Mesendoderm (in vitro differentiated cells): ENCODE data around the gene PTPRM.

Experiments used
- DNase-seq: peaks from one replicate; pipeline ENCODE4 v3.0.0; 2013
- H2AK5ac ChIP-seq: 2 replicates; pipeline ENCODE4 v1.6.1; 2013; ENCODE audit warnings: low read length, inconsistent platforms
- H2BK120ac ChIP-seq: 2 replicates; pipeline ENCODE4 v1.6.1; 2013; ENCODE audit warnings: low read depth, mild to moderate bottlenecking, low read length, moderate library complexity, mixed read lengths
- H2BK15ac ChIP-seq: replicated peaks from 2 replicates; pipeline ENCODE4 v1.6.1; 2013; ENCODE audit warnings: low read depth, mild to moderate bottlenecking, moderate library complexity
- H2BK5ac ChIP-seq: 2 replicates; pipeline ENCODE4 v1.6.1; 2013; ENCODE audit warnings: low read length, inconsistent platforms
- H3K18ac ChIP-seq: 2 replicates; pipeline ENCODE4 v1.6.1; 2013; ENCODE audit warnings: mild to moderate bottlenecking, low read length, mixed read lengths
- H3K23ac ChIP-seq: one replicate; pipeline ENCODE4 v1.6.1; 2013; ENCODE audit warnings: low read length
- H3K27ac ChIP-seq: 2 replicates; pipeline ENCODE4 v1.5.1; 2013; ENCODE audit warnings: low read depth, mild to moderate bottlenecking, inconsistent platforms, low read length, moderate library complexity
- H3K27me3 ChIP-seq: 2 replicates; pipeline ENCODE4 v1.6.1; 2013; ENCODE audit warnings: low read length, control low read depth, mild to moderate bottlenecking, inconsistent platforms; ENCODE audit not compliant: insufficient read depth, poor library complexity
- H3K36me3 ChIP-seq: 2 replicates; pipeline ENCODE4 v1.6.1; 2013; ENCODE audit warnings: low read length, inconsistent platforms; ENCODE audit not compliant: control insufficient read depth, insufficient read depth
- H3K4ac ChIP-seq: one replicate; pipeline ENCODE4 v1.6.1; 2013; ENCODE audit warnings: low read depth, mild to moderate bottlenecking, low read length, moderate library complexity
- H3K4me1 ChIP-seq: 2 replicates; pipeline ENCODE4 v1.6.1; 2013; ENCODE audit warnings: low read depth, low read length, inconsistent platforms; ENCODE audit not compliant: control insufficient read depth
- H3K4me2 ChIP-seq: 2 replicates; pipeline ENCODE4 v1.6.1; 2013; ENCODE audit warnings: low read length
- H3K4me3 ChIP-seq: 2 replicates; pipeline ENCODE4 v1.5.1; 2013; ENCODE audit warnings: mild to moderate bottlenecking, low read length
- H3K56ac ChIP-seq: one replicate; pipeline ENCODE4 v1.6.1; 2013; ENCODE audit warnings: low read length
- H3K79me1 ChIP-seq: 2 replicates; pipeline ENCODE4 v1.6.1; 2013; ENCODE audit warnings: low read length, inconsistent platforms
- H3K79me2 ChIP-seq: 2 replicates; pipeline ENCODE4 v1.6.1; 2013; ENCODE audit warnings: mild to moderate bottlenecking, low read length; ENCODE audit not compliant: control insufficient read depth, insufficient read depth
- H3K9ac ChIP-seq: 2 replicates; pipeline ENCODE4 v1.6.1; 2013; ENCODE audit warnings: low read length, inconsistent platforms
- H4K5ac ChIP-seq: one replicate; pipeline ENCODE4 v1.6.1; 2013; ENCODE audit warnings: low read length
- H4K8ac ChIP-seq: one replicate; pipeline ENCODE4 v1.6.1; 2013; ENCODE audit warnings: low read depth, mild to moderate bottlenecking, control low read depth, low read length, moderate library complexity
- WGBS: extraction: QIAGEN DNeasy Blood & Tissue Kit; methylation state at CpG from one replicate; pipeline ENCODE4 v1.1.7; 2013; ENCODE audit warnings: low lambda C conversion rate, missing lambda C conversion rate; ENCODE audit not compliant: insufficient coverage; ENCODE audit errors: extremely low coverage; 5-methylcytosine and 5-hydroxymethylcytosine counted together

Gene PTPRM

DNA sequence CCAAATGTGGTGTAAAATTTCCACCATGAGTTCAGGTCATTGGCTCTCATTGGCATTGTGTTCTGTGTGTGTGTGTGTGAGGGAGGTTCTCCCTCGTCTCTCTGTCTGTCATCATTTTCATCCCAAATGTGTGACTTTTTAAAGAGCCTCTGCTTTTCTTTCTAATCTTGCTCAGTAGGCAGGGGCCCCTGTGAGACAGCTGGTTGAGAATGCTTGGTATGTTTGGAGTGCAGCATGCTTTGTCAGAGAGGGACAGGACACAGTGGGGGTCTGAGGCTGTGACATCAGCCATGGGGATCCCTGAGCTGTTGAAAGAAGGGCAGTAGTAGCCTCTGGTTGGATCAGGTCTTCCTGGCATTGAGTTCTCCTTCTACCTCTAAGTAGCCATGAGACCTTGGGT, 10.6 kb downstream of the PTPRM start:
- Histone ChIP-seq H2AK5ac (no peak overlapping the region), H3K18ac (no peak overlapping the region), H3K27me3 (no peaks in the 10 kb centered on the region), H3K4me1 (peaks cover 12% of the 10 kb centered on the region), H4K5ac (no peak overlapping the region), H3K56ac (peak overlapping the region; percentile 38), H3K79me2 (peaks cover 11% of the 10 kb centered on the region), H3K23ac (no peak overlapping the region), H3K4ac (peak overlapping the region; percentile 59), H3K9ac (no peak overlapping the region), H2BK120ac (no peak overlapping the region), H4K8ac (no peak overlapping the region), H2BK5ac (no peak overlapping the region), H3K79me1 (peaks cover 20% of the 10 kb centered on the region), H3K27ac (peak overlapping the region; percentile 1), H3K4me2 (no peak overlapping the region), H3K4me3 (no peak overlapping the region), H2BK15ac (no peak overlapping the region), H3K36me3 (no peaks in the 10 kb centered on the region)
- DNase-seq: peak; percentile 99
- WGBS: no CpG with 5 or more reads among the region's 1 CpG

DNA sequence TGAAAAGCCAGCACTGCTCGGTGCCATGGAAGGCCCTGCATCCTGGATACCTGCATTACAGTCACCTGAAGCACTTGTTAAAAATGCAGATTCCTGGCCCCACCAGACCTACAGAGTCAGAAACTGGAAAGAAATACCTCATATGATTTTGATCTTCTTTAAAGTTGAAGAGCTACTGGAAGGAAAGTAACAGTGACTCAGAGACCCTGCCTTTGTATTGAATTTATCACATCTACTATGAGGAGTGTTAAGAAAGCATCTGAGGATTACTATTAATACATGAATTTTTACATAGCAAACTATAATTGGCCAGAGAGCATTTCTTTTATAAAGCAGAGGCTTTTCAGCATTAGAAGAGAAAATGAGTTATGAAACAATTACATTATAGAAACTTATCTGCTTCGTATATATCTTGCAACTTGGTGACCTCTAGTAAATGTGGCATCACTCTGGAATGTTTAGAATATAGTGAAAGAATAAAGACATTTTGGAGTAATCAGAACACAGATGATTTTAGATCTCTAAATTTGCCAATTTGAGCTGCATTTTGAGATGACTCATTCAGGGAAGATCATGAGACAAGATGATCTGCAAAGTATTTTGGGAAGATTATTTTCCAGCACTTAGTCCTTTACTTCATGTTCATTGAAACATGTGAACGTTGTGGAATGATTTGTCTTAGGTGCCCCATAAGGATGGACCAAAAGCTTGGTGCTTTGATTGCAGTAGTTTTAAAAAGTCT, 12.2 kb downstream of the PTPRM start:
- H4K5ac ChIP-seq: no peak overlapping the region
- H4K8ac ChIP-seq: no peak overlapping the region
- peaks cover 5% of the 10 kb centered on the region for H3K79me2 ChIP-seq
- no peak overlapping the region for H3K9ac ChIP-seq
- no peak overlapping the region for H3K23ac ChIP-seq
- H2AK5ac ChIP-seq: no peak overlapping the region
- H3K4me3 ChIP-seq: no peak overlapping the region
- no peak overlapping the region for H3K4ac ChIP-seq
- no peak overlapping the region for H2BK120ac ChIP-seq
- DNase-seq: no peak
- H3K4me2 ChIP-seq: no peak overlapping the region
- no peak overlapping the region for H2BK15ac ChIP-seq
- no peak overlapping the region for H2BK5ac ChIP-seq
- no CpG with 5 or more reads among the region's 3 CpGs for WGBS
- no peak overlapping the region for H3K56ac ChIP-seq
- H3K79me1 ChIP-seq: peaks cover 15% of the 10 kb centered on the region
- H3K18ac ChIP-seq: no peak overlapping the region
- no peak overlapping the region for H3K27ac ChIP-seq
- H3K4me1 ChIP-seq: peaks cover 12% of the 10 kb centered on the region
- no peaks in the 10 kb centered on the region for H3K36me3 ChIP-seq
- H3K27me3 ChIP-seq: no peaks in the 10 kb centered on the region

DNA sequence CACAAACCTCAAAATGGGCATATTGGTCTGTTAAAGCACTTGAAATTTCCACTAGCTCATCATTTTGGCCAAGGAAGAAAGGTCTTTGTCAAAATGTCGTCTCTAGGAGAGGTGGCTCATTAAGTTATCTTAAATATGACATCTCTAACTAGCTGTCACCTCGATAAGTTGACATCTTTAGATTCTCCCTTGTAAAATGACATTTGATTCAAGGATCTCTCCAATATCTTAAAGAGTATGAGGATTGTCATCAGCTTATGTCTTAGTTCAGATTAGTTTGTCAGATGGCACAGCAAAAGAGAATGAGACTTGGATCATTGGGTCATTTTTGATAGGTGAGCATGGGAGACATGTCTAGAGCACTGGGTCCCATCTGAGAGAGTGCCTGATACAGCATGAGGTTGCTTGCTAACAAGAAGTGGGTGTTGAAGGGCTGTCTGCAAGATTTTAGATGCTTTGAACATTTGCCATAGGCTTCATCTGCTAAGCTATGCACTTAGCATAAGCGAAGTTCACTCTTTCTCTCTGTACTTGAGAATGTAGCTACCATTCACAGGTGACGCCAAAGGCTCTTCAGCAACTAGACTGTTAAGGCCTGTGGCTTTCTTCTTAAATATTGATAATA, 12.9 kb downstream of the PTPRM start:
- Histone ChIP-seq H2AK5ac (no peak overlapping the region), H3K27ac (no peak overlapping the region), H3K27me3 (no peaks in the 10 kb centered on the region), H4K8ac (no peak overlapping the region), H3K9ac (no peak overlapping the region), H3K4me2 (no peak overlapping the region), H3K56ac (no peak overlapping the region), H3K4me1 (peaks cover 12% of the 10 kb centered on the region), H2BK5ac (no peak overlapping the region), H2BK120ac (no peak overlapping the region), H3K23ac (no peak overlapping the region), H3K79me2 (peaks cover 10% of the 10 kb centered on the region), H3K4ac (peak overlapping the region; percentile 6), H4K5ac (no peak overlapping the region), H3K36me3 (no peaks in the 10 kb centered on the region), H3K79me1 (peaks cover 20% of the 10 kb centered on the region), H3K18ac (no peak overlapping the region), H2BK15ac (no peak overlapping the region), H3K4me3 (no peak overlapping the region)
- DNase-seq: no peak
- no CpG with 5 or more reads among the region's 4 CpGs for WGBS

DNA sequence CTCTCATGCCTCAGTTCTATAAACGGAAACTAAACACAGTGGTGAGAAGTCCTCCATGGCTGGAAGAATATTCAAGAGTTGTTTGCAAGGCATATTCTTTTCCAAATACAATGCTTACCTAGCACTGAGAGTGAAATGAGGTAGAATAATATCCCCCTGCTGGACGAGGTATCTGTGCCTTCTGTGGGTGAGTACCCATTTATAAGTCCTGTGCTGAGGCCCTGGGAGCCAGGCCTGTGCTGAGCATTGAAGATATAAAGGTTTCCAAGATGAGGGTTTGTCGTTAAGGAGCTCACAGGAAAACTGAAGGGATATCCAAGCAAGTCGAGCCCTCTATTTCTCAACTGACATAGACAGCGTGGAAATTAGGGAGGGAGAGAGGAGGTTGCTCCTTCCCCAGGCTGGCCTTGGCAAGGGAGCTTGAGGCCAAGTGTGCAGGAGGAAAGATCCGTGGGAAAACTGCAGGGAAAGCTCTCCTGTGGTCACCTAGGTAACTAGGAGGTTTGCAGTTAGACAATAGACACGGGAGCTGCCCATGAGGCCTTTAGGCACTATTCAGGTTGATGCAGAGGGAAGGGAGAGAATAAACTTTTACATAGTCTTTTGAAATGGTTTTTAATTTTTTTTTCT, 17.6 kb downstream of the PTPRM start:
- no peak overlapping the region for H2BK15ac ChIP-seq
- peaks cover 9% of the 10 kb centered on the region for H3K79me2 ChIP-seq
- no peak overlapping the region for H3K4ac ChIP-seq
- DNase-seq: peak; percentile 74
- no peak overlapping the region for H3K9ac ChIP-seq
- H2AK5ac ChIP-seq: no peak overlapping the region
- no CpG with 5 or more reads among the region's 7 CpGs for WGBS
- peaks cover 16% of the 10 kb centered on the region for H3K79me1 ChIP-seq
- no peak overlapping the region for H3K27ac ChIP-seq
- H4K5ac ChIP-seq: no peak overlapping the region
- no peak overlapping the region for H3K4me2 ChIP-seq
- peaks cover 3% of the 10 kb centered on the region for H3K4me1 ChIP-seq
- H2BK120ac ChIP-seq: no peak overlapping the region
- no peak overlapping the region for H3K4me3 ChIP-seq
- no peak overlapping the region for H3K18ac ChIP-seq
- no peak overlapping the region for H3K23ac ChIP-seq
- no peaks in the 10 kb centered on the region for H3K27me3 ChIP-seq
- no peak overlapping the region for H4K8ac ChIP-seq
- no peaks in the 10 kb centered on the region for H3K36me3 ChIP-seq
- no peak overlapping the region for H3K56ac ChIP-seq
- no peak overlapping the region for H2BK5ac ChIP-seq

DNA sequence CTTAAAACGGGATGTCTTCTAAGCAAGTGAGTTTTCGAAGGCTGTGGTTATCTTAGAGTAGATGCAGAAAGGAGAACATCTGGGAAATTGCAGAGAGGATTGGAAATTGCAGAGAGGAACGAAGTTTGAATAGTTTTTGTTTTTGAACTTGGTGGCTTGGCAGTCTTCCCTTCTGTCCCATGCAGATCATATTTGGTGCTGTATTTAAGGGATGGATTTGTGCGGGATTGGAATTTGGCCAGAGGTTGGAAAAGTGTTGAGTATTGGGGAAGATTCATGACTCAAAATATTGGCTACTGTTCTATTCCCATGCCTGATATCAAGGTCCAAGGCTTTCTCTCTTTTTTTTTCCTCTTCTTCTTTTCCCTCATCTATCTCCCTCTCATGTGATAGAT, 18.2 kb downstream of the PTPRM start:
- Histone ChIP-seq H2BK120ac (no peak overlapping the region), H3K4me2 (no peak overlapping the region), H4K5ac (no peak overlapping the region), H3K9ac (no peak overlapping the region), H3K4me1 (peaks cover under 1% of the 10 kb centered on the region), H4K8ac (no peak overlapping the region), H3K23ac (no peak overlapping the region), H3K27me3 (no peaks in the 10 kb centered on the region), H2BK5ac (no peak overlapping the region), H3K79me2 (peaks cover 9% of the 10 kb centered on the region), H3K18ac (no peak overlapping the region), H2BK15ac (no peak overlapping the region), H2AK5ac (no peak overlapping the region), H3K4ac (no peak overlapping the region), H3K4me3 (no peak overlapping the region), H3K27ac (no peak overlapping the region), H3K56ac (no peak overlapping the region), H3K79me1 (peaks cover 15% of the 10 kb centered on the region), H3K36me3 (no peaks in the 10 kb centered on the region)
- no peak for DNase-seq
- WGBS: no CpG with 5 or more reads among the region's 4 CpGs
